GM21717 (cell line): Measurements from ENCODE around the gene IGFALS.

Experiments
- ATAC-seq: cut with Tn5 transposase; IDR thresholded peaks from one replicate; pipeline ENCODE4 v1.9.1; 2021; ENCODE audit warnings: mild to moderate bottlenecking, moderate library complexity; ENCODE audit not compliant: unreplicated experiment

Gene IGFALS

DNA sequence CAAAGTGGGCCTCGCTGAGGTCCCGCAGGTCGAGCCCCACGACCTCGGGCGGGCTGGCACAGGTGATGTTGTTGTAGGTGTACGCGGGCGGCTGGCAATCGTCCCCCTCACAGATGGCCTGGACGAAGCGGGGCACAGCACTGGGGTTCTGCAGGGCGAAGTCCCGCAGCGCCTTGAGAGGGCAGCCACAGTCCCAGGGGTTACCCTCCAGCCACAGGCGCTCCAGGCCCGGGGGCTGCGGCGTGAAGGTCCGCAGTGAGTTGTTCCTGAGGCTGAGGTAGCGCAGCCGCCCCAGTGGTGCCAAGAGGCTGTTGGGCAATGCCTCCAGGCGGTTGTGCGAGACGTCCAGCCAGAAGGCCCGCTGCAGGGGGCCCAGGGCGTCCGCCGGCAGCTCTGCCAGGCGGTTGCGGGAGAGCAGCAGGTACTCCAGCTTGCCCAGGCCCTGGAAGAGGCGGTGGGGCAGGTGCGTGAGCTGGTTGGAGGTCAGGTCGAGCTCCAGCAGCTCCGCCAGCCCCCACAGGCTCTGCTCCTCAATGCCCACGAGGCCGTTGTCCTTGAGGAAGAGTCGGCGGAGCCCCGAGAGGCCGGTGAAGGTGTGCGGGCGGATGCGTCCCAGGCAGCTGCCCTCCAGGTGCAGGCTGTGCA, 2.8 kb downstream of the IGFALS start:
- no peak for ATAC-seq

DNA sequence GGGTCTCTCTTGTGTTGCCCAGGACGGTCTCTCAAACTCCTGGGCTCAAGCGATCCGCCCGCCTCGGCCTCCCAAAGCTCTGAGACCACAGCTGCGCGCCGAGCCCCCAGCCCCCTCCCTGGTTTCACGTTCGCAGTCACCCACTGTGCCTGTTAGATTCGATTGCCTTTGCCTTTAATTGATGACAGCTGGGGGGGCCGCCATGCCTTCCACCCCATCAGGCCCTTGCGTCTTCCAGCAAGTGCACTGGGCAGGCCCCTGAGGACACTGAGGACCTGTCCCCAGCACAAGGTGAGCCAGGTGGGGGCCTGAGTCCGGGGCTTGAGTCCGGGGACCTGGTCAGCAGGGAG, 3.3 kb downstream of the IGFALS start:
- no peak for ATAC-seq

DNA sequence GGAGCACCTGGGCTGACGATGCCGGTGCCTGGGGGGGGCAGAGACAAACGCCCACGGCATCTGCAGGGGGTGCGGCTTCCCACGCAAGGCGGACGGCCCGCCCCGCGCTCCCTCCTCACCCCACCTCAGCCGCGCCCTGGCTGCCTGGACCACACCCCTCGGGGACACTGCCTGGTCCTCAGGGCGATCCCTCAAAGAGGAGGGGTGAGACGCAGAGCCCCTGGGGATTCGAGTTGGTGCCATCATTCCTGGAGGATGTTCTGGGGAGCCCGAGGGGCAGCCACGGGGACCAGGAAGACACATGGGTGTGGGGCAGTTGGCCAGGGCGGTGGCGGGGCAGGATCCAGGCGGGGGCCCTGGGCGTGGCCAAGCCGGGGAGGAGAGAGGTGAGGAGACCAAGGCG, 3.9 kb downstream of the IGFALS start:
- no peak for ATAC-seq

DNA sequence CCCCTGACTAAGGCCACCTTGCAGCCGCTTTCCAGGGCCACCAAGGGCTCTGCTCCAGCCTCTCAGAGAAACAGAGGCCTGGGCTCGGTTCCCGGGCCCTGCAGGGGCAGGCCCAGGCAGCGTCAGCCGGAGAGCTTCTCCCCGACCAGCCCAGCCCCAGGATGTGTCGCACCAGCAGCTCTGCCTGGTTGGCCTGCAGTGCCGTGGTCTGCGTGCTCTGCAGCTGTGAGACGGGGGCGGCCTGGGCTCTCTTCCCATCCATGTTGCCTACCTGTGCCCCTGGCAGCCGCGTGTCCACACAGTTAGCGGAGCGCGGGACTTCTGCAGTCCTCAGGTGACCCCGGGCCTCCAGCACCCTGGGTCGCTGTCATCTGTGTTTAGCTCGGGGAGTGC, 4.8 kb downstream of the IGFALS start:
- no peak for ATAC-seq

DNA sequence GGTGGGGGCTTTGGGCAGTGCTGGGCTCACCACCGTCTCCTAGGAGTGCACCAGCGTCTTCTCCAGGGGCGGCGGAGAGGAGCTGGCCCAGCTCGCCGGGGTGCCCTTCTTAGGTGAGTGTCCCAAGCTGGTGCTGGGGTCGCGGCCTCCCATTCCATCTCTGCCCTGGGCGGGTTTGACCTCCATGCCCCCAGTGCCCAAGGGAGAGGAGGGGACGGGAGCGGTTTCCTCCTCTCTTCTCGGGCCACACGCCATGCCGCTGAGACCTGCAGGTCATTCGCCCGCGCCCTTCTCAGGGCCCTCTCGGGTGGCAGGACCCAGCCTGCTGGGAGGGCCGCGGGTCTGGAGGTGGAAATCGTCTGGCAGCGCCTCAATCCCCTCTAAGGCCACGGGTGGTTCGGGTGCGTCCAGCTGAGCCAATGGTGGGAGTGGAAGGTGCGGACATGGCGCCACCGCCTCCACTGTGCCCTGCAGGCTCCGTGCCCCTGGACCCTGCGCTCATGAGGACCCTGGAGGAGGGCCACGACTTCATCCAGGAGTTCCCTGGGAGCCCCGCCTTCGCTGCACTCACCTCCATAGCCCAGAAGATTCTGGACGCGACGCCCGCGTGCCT, 5.3 kb downstream of the IGFALS start:
- no peak for ATAC-seq

DNA sequence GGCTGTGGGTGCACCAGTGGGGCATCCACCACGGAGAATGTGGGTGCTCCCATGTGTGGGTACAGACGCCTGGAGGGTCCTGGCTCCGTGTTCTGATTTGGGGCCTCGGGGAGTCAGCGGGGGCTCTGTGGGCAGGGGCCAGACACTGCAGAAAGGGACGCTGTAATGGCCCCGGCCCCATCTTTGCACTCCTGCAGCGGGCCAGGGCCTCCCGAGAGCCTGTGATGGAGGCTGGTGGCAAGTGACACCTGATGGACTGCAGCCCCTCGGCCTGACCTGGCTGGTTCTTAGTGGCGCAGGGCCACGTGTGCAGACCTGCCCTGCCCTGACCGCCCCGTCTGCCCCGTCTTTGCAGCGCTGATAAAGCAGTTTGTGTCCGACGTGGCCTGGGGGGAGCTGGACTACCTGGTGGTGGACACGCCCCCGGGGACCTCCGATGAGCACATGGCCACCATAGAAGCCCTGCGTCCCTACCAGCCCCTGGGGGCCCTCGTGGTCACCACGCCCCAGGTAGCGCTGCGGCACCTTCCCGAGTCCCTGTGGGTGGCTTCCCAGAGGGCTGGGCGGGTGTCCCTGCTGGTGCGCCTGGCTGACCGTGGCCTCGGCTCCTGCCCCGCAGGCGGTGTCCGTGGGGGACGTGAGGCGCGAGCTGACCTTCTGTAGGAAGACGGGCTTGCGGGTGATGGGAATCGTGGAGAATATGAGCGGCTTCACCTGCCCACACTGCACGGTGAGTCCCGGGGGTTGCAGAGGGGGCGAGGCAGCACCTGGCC, 6.0 kb downstream of the IGFALS start:
- no peak for ATAC-seq

DNA sequence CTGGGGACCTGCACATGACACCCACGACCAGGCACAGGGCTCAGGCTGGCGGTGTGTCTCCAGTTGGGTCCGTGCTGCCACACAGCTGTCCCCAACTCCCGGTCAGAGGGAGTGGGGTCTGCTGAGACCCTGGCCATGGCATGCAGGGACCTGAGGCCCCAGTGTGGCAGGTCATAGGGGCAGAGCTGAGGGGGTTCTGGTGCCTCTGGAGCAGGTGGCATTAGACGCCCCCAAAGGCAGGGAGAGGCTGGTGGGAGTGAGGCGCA, 6.5 kb downstream of the IGFALS start:
- no peak for ATAC-seq

DNA sequence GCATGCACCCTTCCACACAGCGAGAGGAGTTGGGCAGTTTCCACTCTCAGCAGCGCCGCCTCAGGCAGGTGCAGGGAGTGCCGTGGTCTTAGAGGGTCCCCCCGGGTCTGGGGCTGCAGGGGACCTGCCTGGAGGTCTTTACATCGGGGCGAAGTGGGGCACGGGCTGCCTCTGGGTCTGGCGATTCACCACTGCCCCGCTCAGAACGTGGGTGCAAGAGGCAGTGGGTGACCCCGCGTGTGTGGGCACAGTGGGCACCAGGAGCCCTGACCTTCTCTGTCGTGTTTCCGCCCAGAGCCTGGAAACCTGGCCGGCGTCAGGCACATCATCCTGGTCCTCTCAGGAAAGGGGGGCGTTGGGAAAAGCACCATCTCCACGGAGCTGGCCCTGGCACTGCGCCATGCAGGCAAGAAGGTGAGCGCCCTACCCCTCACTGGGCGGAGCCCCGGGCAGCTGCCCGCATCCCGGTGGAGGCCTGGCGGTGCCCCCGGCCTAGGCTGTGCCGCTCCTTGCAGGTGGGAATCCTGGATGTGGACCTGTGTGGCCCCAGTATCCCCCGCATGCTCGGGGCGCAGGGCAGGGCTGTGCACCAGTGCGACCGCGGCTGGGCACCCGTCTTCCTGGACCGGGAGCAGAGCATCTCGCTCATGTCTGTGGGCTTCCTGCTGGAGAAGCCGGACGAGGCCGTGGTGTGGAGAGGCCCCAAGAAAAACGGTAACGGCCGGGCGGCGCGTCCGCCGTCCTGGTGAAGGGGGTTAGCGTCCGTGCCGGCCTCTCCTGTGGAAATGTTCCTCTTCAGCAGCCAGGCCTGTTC, 7.1 kb downstream of the IGFALS start:
- ATAC-seq: no peak

DNA sequence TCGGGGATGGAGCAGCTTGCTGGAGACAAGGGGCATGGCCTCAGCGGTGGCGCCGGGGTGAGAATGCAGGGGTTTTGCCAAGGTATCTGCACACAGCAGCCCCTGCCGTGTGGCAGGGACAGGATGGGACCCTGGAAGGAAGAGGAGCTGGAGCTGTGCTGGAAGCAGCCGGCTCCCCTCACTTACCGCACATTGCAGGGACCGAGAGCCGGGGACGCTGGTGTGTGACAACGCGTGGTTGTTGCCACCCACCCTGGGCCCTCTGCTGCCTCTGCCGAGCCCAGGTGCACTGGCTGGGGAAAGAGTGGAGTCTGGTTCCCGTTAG, 7.7 kb downstream of the IGFALS start:
- ATAC-seq: no peak

DNA sequence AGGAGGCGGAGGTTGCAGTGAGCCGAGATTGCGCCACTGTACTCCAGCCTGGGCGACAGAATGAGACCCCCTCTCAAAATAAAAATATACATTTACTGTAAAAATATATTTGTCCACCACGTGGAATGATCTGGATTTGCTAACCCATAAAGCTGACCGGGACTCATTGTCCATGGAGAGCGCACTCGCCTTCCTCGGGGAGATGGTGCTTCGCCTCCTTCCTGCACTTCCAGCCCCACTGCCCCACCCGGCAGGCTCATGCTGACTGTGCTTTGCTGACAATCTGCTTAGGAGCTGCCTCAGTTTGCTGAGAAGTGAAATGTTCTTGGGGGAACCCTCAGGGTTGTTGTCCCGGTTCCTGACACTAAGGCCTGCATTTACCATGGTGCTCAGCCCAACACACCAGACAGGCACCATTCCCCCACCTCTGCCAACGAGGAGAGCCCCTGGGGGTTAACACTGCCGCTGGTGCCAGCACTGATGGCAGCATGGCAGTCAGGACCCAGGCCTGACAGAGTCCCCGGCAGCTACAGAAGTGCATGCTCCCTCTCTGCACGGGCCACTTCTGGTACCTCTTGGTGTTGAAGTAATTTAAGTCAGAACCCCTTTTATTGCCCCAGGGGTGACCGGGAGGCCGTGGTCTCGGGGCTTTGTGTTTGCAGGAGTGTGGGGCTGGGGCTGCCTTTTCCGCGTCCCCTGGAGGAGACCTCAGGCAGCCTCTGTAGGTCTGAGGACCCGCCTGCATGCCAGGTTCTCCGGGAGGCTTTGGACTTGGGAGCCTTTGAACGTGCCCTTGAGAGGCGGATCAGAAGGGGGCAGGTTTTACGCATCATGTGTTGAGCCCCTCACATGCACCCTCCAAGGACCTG, 8.3 kb downstream of the IGFALS start:
- ATAC-seq: no peak

DNA sequence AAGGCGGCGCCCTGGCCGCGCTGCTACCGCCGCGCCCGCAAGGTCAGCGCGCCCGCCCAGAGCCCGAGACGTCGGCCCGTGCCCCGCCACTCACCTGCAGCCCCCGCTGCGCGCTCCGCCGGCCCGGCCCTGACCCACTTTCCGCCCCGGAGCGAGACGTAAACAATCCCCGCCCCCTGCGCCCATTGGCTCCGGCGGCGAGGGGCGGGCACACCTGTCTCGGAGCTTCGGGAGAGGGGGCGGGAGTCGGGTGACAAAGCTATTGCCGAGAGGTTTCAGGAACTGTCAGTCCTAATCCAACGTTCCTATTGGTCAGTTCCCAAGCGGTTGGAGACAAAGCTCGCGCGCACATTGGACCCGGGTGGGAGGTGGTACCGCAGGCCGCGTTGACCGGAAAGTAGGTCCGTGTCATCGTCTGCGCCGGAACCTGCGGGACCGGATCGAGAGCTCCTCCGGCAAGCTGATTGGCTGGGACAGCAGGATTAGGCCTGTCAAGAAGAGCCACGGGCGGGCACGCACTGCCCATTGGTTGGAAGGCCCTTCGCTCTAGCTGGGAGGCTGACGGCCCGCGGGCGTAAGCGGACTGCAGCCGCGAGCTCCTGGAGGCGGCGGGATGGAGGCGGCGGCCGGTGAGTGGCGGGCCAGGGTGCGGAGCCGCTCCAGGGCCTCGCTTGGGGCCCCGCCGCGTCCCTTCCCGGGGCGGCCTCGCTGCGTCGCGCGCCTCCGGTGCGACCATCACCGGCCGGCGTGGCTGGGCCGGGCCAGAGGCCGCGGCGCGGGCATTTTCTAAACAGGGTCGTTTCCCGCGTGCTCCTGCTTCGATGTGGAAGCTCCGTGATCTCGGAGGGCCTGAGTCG, 10.9 kb downstream of the IGFALS start, which contains the start of the genes NUBP2 and SPSB3:
NUBP2 (plus strand) TSS at position 553 of the 857 bp plus-strand sequence; CDS start at position 614, 61 bp downstream.
SPSB3 (minus strand) TSS at position 164 of the 857 bp plus-strand sequence. CDS start 1,088 bp downstream, outside the sequence.
- peak; percentile 72 for ATAC-seq

DNA sequence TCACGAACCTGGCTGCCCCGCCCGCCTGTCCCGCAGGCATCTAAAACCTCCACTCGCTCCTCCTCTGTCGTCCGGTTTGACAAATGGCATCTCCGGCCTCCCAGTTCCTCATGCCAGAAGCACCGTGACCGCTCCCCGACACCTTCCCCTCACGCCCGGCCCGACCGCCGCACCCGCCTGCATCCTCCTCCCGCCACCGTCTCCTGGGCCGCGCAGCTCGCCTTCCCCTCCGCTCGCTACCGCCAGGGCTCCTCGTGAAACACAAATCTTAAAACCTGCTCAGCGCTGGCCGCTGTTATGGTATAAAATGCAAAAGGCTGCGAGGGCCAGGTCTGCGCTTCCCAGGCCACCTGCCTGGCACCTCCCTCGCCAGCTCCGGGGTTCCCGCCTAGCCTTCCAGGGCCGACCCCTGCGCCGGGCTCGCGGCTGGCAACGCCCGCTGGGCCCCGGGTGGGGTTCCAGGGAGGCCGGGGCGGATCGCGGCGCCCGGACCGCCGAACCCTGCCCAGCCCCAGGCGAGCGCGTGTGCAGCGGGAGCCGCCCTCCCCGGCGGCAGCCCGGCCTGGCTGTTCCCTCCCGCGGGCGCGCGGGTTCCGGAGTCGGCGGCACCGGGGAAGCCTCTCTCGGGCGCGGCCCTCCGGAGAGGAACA, 11.6 kb downstream of the IGFALS start:
- ATAC-seq: no peak

DNA sequence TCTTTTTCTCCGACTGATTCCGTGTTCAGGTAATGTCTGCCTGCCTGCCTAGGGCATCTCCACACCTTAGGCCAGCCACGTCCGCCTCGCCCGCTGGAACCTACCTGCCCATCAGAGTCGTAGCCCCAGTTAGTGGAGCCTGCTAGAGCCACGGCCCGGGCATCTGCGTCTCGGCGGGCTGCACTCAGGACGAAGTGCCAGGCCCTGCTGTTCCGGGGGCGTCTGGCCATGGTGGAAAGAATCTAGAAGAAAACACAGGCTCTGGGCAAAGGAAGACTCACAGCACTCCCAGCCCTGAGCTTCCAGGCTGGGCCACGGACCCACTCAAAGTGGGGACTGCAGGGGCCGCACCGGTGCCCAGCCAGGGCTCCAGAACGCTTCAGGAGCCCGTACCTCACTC, 12.3 kb downstream of the IGFALS start:
- ATAC-seq: no peak

DNA sequence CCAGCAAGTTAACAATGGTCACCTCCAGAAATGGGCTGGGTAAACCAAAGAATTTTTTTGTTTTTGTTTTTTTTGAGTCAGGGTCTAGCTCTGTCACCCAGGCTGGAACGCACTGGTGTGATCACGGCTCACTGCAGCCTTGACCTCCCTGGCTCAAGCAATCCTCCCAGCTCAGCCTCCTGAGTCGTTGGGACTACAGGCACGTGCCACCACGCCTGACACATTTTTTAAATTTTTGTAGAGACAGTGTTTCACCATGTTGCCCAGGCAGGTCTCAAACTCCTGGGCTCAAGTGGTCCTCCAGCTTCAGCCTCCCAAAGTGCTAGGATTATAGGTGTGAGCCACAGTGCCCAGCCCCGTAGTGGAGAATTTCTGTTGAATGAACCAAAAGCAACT, 12.8 kb downstream of the IGFALS start:
- no peak for ATAC-seq

DNA sequence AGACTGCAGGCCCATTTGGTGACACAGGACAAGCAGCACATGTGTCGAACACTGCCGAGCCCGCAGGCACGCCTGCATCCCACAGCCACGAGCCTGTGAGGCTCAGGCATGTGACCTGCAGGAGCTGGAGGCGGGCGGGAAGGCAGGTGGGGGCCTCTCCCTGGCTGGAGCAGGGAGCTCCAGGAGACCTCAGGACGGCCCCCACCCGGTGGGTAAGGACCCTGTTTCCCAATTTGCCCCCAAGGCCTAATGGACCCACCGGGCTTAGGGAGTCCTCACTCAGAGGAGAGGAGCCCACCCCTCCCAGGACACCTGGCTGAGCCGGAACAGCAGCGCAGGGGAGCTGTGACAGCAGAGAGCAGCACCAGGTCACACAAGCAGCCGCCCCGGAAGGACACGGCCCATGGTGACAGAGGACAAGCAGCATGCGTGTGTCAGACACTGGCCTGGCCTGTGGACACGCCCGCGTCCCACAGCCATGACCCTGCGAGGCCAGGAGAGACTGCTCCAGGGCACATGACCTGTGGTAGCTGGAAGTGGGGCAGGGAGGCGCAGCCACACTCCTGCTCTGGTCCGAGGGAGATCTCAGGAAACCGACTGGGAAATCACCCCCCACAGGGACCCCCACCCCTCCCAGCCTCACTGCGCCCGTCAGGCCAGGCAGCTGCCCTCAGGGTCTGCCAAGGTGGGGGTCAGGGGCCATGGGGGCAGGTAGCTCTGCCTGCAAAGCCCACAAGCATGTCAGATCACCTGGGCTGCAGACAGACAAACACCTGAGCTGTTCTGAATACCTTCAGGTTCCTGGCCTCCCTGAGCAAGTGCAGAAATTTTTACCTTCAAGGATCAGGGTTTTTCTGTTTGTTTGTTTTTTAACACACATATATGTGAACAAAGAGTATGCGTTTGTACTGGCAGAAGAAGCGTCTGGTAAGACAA, 13.5 kb downstream of the IGFALS start:
- no peak for ATAC-seq

DNA sequence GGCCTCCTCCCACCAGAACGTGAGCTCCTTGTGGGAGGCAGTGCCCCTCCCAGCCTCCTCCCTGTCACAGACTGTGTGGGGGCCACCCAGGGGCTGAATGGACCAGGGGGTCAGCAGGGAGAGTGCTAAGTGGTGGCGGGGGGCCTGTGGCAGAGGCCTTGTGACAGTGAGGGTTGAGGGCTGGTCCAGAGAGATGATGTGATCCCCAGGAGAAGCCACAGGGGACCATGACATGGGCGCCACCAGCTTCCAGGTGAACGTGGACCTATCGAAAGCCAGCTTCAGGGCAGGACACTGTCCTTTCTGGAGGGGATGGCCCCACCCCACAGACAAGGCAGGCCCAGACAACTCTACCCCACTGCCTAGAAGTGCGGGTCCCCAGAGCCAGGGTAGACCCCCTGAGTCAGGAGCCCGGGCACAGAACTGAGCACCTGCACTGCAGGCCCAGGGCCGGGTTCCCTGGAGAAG, 14.2 kb downstream of the IGFALS start:
- no peak for ATAC-seq

DNA sequence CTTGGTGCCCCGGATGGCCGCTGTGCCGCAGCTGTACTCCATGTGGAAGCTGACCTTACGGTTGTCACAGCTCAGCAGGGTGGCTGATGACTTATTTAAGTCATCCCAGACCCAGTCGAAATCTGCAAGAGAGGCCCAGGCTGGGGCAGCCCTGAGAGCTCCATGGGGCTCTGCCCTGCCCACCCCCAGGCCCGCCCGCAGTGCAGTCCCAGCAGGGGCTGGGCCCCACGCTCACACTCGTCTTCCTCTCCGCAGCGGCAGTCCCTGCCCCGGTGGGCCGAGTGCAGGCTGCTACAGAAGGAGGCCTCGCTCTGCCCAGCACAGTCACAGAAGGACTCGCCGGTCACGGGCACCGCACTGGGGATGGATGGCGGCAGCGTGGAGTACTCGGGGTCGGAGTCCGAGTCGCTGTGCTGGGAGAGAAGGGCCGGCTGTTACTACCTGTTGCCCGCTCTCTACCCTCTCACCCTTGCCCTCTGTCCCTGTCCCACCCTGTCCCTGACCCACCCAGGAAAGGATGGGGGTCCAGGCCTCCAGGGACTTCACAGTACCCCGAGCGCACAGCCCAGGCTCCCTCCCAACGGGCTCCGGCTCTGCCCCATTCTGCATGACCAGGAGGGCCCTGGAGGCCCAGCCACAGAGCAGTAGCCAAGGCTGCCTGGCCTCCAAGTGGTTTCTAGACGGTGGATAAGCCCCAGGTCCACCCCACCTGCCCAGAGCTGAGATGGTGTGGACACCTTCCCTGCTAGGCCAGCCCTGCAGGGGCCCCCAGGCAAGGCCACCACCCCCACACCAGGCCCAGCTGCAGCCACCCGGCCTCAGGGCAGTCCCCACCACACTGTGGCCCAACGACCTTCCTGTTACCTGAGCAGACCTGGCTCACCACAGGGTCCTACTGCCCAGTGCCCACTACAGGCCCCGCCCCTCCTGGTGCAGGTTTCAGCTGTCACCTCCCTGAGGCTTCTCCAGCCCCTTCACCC, 15.0 kb downstream of the IGFALS start:
- ATAC-seq: no peak
